ENCODE data around the gene CCDC82.

Gene CCDC82

GRCh38 chr11:96358321-96358720 lies 31.4 kb downstream of the CCDC82 start:
- DNase-seq: no peak

GRCh38 chr11:96357794-96358193 lies 31.9 kb downstream of the CCDC82 start:
- no peak for DNase-seq

GRCh38 chr11:96356848-96357247 lies 32.9 kb downstream of the CCDC82 start:
- DNase-seq: no peak

GRCh38 chr11:96342961-96343711 lies 46.6 kb downstream of the CCDC82 start, which contains the start of gene MAML2:
TSS of gene MAML2 (minus strand) at chr11:96343195. CDS start at chr11:96341895, 1,300 bp downstream.
- DNase-seq: peak; percentile 95

- peak; percentile 78 for DNase-seq
These were observed 47.4 kb downstream of the CCDC82 start for GRCh38 chr11:96342014-96342960.

- peak; percentile 72 for DNase-seq
These were observed 48.3 kb downstream of the CCDC82 start for GRCh38 chr11:96341211-96342013.

- DNase-seq: peak; percentile 34
These were observed 49.2 kb downstream of the CCDC82 start for GRCh38 chr11:96340555-96340885.

GRCh38 chr11:96339706-96340554 lies 49.8 kb downstream of the CCDC82 start:
- peak; percentile 61 for DNase-seq

- peak; percentile 83 for DNase-seq
These were observed 50.6 kb downstream of the CCDC82 start for GRCh38 chr11:96338910-96339705.

GRCh38 chr11:96337541-96338431 lies 51.9 kb downstream of the CCDC82 start:
- DNase-seq: peak; percentile 26

GRCh38 chr11:96335388-96335787 lies 54.3 kb downstream of the CCDC82 start:
- DNase-seq: no peak

- DNase-seq: no peak
These were observed 55.5 kb downstream of the CCDC82 start for GRCh38 chr11:96334219-96334618.

- DNase-seq: no peak
These were observed 56.5 kb downstream of the CCDC82 start for GRCh38 chr11:96333191-96333719.

GRCh38 chr11:96332126-96332771 lies 57.5 kb downstream of the CCDC82 start:
- no peak for DNase-seq

- DNase-seq: no peak
These were observed 58.0 kb downstream of the CCDC82 start for GRCh38 chr11:96331699-96332116.

- no peak for DNase-seq
These were observed 59.2 kb downstream of the CCDC82 start for GRCh38 chr11:96330511-96330859.

GRCh38 chr11:96329855-96330510 lies 59.7 kb downstream of the CCDC82 start:
- DNase-seq: no peak

- DNase-seq: no peak
These were observed 60.3 kb downstream of the CCDC82 start for GRCh38 chr11:96329419-96329818.

Data from midbrain (tissue), 1 donor.